Transverse colon (tissue), 4 donors: ENCODE data around the gene DIS3L. TPM values are rescaled to one million over a fixed set of nuclear protein-coding genes. Genes with fewer than 3 reads are reported as not detected.
A peak's percentile ranks its signal among the peaks of the same experiment; 100 is the strongest.

Experiments
- DNase-seq: peaks from one replicate; pipeline ENCODE4 v3.0.0-alpha.2; 2019
- H3K27ac ChIP-seq, 4 donors: fragments of 200-600 bp; sonication (generic); 2 replicates each; pipeline ENCODE4 v1.5.1; 2016 to 2018; ENCODE audit warnings: inconsistent platforms in 4 of 4
- H3K27me3 ChIP-seq: fragments of 200-600 bp; sonication (generic); 2 replicates; pipeline ENCODE4 v1.5.1; 2017; ENCODE audit warnings: inconsistent platforms
- H3K36me3 ChIP-seq, 4 donors: fragments of 200-600 bp; sonication (generic); 2 replicates each; pipeline ENCODE4 v1.5.1; 2017 to 2019; ENCODE audit warnings: inconsistent platforms in 4 of 4
- H3K4me1 ChIP-seq, 4 donors: fragments of 200-600 bp; sonication (generic); 2 replicates each; pipeline ENCODE4 v1.5.1; 2017 to 2020; ENCODE audit warnings: inconsistent platforms in 4 of 4
- H3K4me3 ChIP-seq, 4 donors: fragments of 200-600 bp; sonication (generic); 1 replicate in 1 of 4; 2 replicates in 3 of 4; pipeline versions ENCODE4 v1.5.1 to v1.6.1; 2017 to 2019; ENCODE audit warnings: inconsistent platforms in 4 of 4
- H3K9me3 ChIP-seq, 2 donors: fragments of 200-600 bp; sonication (generic); 2 replicates each; pipeline ENCODE4 v1.5.1; 2017 to 2019; ENCODE audit warnings: inconsistent platforms in 2 of 2
- EP300 ChIP-seq: sonication (generic); formaldehyde crosslinking; IDR thresholded peaks from one replicate; pipeline ENCODE4 v1.6.1; 2017; ENCODE audit warnings: antibody characterized with exemption, low read depth
- POLR2A ChIP-seq: fragments of 450-650 bp; IDR thresholded peaks from one replicate; pipeline ENCODE4 v1.6.1; 2016; ENCODE audit warnings: antibody characterized with exemption, mild to moderate bottlenecking, moderate library complexity
- POLR2AphosphoS5 ChIP-seq, 3 donors: sonication (generic); formaldehyde crosslinking; IDR thresholded peaks; one replicate each; pipeline ENCODE4 v1.6.1; 2016; ENCODE audit warnings: antibody characterized with exemption in 3 of 3
- WGBS, 2 donors: methylation state at CpG; one replicate each; pipeline ENCODE4 v1.1.5; 2018; ENCODE audit warnings: low coverage in 1 of 2; 5-methylcytosine and 5-hydroxymethylcytosine counted together
- in situ Hi-C, 4 donors: fragments of 200-750 bp; cut with MboI; loops; one replicate each; pipeline versions ENCODE4 v1.15.0 to v1.15.1; 2017; ENCODE audit warnings: low sequenced_read_pairs in 3 of 4, low pct_ligation_motif_present in 1 of 4, low pct_unique_long_range_greater_than_20kb in 1 of 4
- intact Hi-C: fragments of 100-400 bp; cut with DNase I; formaldehyde crosslinking; loops from one replicate; pipeline ENCODE4 v1.15.1; 2023; ENCODE audit warnings: low total_unique reads
- total RNA-seq, 4 donors: library from RNA; depleted of rRNA; stranded (reverse); fragments of >200 nt; gene quantifications; one replicate each; pipeline ENCODE4 v1.1.0, GENCODE V29; 2016
- TF ChIP-seq, protein P1 (sequence below), 5 experiments: fragments of 200-600 bp in 3 of 5; fragments of 450-650 bp in 2 of 5; sonication (generic) in 3 of 5; IDR thresholded peaks; 1 replicate in 2 of 5; 2 replicates in 3 of 5; pipeline ENCODE4 v1.5.1; 2016 to 2017; ENCODE audit warnings: antibody characterized with exemption in 5 of 5, inconsistent platforms in 3 of 5, mild to moderate bottlenecking in 2 of 5, moderate library complexity in 1 of 5

DIS3L gene
- total RNA-seq, 4 donors from 2014 or later = 17.6 to 24.8 (median 24.3) TPM

DNA sequence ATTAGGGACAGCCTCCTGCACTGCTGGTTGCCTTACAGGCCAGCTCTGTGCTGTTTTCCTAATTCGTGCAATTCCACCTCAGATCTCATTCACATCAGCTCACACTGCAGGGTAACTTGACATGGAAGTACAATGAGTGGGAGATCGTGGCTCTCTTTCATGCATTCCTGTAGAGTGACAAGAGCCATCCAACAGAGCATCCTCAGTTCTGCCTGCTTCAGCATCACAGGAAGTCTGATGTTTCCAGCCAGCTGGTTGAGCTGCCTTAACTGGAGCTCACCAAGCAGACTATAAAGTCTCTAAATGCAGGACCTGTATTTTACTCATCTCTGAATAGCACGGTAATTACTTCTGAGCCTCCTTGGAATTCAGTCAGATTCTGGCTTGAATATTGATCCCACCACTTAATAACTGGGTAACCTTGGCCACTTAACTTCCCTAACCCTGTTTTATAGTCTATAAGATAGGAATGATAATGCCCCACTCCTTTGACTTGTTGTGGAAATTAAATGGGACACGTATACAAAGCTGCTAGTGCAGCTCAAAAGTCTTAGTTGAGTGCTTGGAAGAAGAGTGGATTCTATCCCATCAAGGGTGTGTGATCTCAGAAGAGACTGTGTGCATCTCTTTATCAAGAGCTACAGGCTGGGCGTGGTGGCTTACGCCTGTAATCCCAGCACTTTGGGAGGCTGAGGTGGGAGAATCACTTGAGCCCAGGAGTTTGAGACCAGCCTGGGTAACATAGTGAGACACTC, 1.4 kb upstream of the DIS3L start:
- H3K36me3 ChIP-seq = no peaks in the 10 kb centered on the region
- intact Hi-C loops = no loop called here
- no peak for DNase-seq
- H3K4me1 ChIP-seq = peaks cover 16 to 32% (median 24%) of the 10 kb centered on the region in 4 donors
- no peaks in the 10 kb centered on the region for H3K27me3 ChIP-seq
- peak overlapping the region in 1 of 4 donors; percentile 84 for H3K4me3 ChIP-seq
- no peaks in the 10 kb centered on the region for H3K9me3 ChIP-seq
- TF ChIP-seq POLR2AphosphoS5 (IDR thresholded peaks at IDR 0.05) = no peak
- TF ChIP-seq, protein P1, sequence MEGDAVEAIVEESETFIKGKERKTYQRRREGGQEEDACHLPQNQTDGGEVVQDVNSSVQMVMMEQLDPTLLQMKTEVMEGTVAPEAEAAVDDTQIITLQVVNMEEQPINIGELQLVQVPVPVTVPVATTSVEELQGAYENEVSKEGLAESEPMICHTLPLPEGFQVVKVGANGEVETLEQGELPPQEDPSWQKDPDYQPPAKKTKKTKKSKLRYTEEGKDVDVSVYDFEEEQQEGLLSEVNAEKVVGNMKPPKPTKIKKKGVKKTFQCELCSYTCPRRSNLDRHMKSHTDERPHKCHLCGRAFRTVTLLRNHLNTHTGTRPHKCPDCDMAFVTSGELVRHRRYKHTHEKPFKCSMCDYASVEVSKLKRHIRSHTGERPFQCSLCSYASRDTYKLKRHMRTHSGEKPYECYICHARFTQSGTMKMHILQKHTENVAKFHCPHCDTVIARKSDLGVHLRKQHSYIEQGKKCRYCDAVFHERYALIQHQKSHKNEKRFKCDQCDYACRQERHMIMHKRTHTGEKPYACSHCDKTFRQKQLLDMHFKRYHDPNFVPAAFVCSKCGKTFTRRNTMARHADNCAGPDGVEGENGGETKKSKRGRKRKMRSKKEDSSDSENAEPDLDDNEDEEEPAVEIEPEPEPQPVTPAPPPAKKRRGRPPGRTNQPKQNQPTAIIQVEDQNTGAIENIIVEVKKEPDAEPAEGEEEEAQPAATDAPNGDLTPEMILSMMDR (IDR thresholded peaks at IDR 0.05) = no peak
- TF ChIP-seq EP300 = no peak
- TF ChIP-seq POLR2A = no peak
- in situ Hi-C loops = no loop called here
- 58 to 75% methylated on average over 3 to 6 of the region's 6 CpGs for WGBS, 2 donors
- H3K27ac ChIP-seq = peak overlapping the region; percentile 93 to 97 (median 96)

DNA sequence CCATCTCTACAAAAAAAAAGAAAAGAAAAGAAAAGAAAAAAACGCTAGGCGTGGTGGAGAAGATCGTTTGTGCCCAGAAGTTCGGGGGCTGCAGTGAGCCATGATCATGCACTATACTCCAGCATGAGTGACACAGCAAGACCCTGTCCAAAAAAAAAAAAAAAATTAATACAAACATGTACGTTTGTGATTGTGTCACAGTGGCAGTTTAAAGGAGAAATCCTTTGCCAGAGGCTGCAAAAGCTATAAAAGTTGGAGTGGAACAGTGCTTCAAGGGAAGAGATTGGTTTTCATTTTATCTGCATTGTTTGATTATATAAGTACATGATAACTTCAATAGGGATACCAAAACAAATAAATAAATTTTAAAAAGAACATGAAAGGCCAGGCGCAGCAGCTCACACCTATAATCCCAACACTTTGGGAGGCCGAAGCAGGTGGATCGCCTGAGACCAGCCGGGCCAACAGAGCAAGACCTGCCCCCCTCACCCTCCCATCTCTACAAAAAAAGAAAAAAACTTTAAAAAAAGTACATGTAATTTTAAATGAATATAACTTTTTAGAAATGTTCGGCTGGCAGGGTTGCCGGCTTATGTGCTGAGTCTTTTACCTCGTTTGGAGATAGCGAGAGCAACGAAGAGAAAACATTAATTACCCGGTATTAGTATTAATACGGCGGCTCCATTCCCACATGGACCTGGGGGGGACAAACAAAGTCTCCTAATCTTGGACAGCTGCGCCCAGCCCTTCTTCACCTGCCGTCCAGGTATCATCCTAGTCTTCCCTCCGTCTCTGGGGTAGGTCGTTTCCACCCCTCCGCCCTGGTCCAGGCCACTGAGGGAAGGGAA, 573 bp upstream of the DIS3L start:
- Histone ChIP-seq H3K27me3 (no peaks in the 10 kb centered on the region), H3K4me3 (peak overlapping the region; percentile 67 to 84 (median 74)), H3K4me1 (peaks cover 16 to 32% (median 24%) of the 10 kb centered on the region in 4 donors), H3K27ac (peak overlapping the region; percentile 93 to 97 (median 96)), H3K36me3 (no peaks in the 10 kb centered on the region), H3K9me3 (no peaks in the 10 kb centered on the region)
- in situ Hi-C loops (no loop called here), intact Hi-C loops (no loop called here)
- TF ChIP-seq, protein P1 (IDR thresholded peaks at IDR 0.05) = no peak
- peak; percentile 30 for TF ChIP-seq POLR2A
- TF ChIP-seq POLR2AphosphoS5 (IDR thresholded peaks at IDR 0.05) = no peak
- TF ChIP-seq EP300 = no peak
- 8 to 14% methylated on average over 16 to 22 of the region's 22 CpGs for WGBS, 2 donors
- DNase-seq = no peak

DNA sequence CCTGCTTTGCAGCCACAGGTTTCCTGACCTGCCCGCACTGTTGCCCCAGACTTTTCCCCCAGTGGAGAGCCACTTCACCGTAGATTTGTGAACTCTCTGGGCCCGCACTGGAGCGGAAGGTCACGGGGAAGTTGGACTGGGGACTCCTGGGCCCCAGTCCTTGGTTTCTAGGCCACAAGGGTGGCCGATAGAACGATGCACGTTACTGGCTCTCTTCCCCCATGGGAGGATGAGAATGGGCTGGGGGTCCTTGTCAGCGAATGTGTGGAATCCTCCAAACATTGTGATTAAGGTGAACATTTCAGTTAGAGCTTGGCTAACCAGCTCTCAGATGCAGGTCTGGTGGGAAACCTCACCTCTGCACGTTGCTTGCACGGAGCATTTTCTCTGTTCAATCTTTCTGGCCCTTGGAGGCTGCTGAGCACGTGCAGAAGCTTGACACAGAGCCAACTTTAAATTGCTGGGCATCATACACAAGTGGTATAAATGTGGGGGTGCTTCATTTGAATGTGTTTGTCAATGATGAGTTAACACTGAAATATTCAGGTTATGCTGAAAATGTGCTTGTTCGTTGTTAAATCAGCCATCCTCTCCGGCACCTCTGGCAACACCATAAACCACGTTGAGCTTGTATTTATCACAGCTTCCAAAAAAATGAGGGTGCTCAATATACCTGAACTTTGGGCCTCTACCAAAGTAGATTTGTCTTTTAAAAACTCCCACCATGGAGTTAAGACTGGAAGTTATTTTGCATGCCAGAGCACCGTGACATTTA, 976 bp downstream of the DIS3L start:
- peak; percentile 42 for DNase-seq
- peaks cover 16 to 32% (median 24%) of the 10 kb centered on the region in 4 donors for H3K4me1 ChIP-seq
- peak overlapping the region; percentile 93 to 97 (median 96) for H3K27ac ChIP-seq
- WGBS, 2 donors = 1 to 3% methylated on average over 7 to 15 of the region's 16 CpGs
- H3K4me3 ChIP-seq = peak overlapping the region; percentile 67 to 84 (median 74)
- no peaks in the 10 kb centered on the region for H3K9me3 ChIP-seq
- H3K27me3 ChIP-seq = no peaks in the 10 kb centered on the region
- H3K36me3 ChIP-seq = no peaks in the 10 kb centered on the region
- TF ChIP-seq POLR2A (peak; percentile 8), POLR2AphosphoS5 (IDR thresholded peaks at IDR 0.05) (no peak), EP300 (no peak)
- TF ChIP-seq, protein P1 (IDR thresholded peaks at IDR 0.05) = no peak
- intact Hi-C loops (no loop called here), in situ Hi-C loops (no loop called here)

DNA sequence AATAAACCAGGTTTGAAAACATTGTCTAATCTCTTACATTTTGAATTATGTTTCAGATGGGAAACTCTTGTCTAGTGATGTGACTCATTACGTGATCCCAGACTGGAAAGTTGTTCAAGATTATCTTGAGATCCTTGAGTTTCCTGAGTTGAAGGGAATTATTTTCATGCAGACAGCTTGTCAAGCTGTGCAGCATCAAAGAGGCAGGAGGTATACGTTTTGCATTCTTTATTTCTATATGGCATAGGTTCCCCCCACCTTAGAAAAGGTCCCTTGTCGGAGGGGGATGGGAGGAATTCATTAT, 1.5 kb downstream of the DIS3L start:
- H3K27ac ChIP-seq = peak overlapping the region; percentile 93 to 97 (median 96)
- no peak for DNase-seq
- intact Hi-C loops (no loop called here), in situ Hi-C loops (no loop called here)
- H3K4me1 ChIP-seq = peaks cover 16 to 32% (median 24%) of the 10 kb centered on the region in 4 donors
- H3K9me3 ChIP-seq = no peaks in the 10 kb centered on the region
- peak overlapping the region in 1 of 4 donors; percentile 84 for H3K4me3 ChIP-seq
- TF ChIP-seq POLR2A = no peak
- TF ChIP-seq, protein P1 (IDR thresholded peaks at IDR 0.05) = no peak
- no peak for TF ChIP-seq EP300
- TF ChIP-seq POLR2AphosphoS5 (IDR thresholded peaks at IDR 0.05) = no peak
- H3K27me3 ChIP-seq = no peaks in the 10 kb centered on the region
- H3K36me3 ChIP-seq = no peaks in the 10 kb centered on the region
- 28 to 58% methylated on average over 2 to 3 of the region's 3 CpGs for WGBS, 2 donors
